K562 (cell line): ENCODE results near the gene ZNF805. TPM values are rescaled to one million over a fixed set of nuclear protein-coding genes. Genes with fewer than 3 reads are reported as not detected.

Experiments used
- CEBPB ChIP-seq: fragments of 450-650 bp; IDR thresholded peaks from 2 replicates; pipeline ENCODE4 v1.6.1; 2016; ENCODE audit warnings: missing genetic modification characterization, missing compliant biosample characterization
- FUS ChIP-seq: fragments of 200-400 bp; formaldehyde crosslinking; optimal IDR thresholded peaks from 2 replicates; pipeline ENCODE3; 2017; ENCODE audit warnings: low read depth, low read length
- GATAD2A ChIP-seq: fragments of 450-650 bp; IDR thresholded peaks from 2 replicates; pipeline ENCODE4 v1.6.1; 2017
- GTF2E2 ChIP-seq: fragments of 200-800 bp; sonication (Bioruptor generic); IDR thresholded peaks from 2 replicates; pipeline ENCODE4 v1.6.1; 2016; ENCODE audit warnings: missing genetic modification characterization, missing compliant biosample characterization
- HNRNPK ChIP-seq: fragments of 200-400 bp; formaldehyde crosslinking; IDR thresholded peaks from one replicate; pipeline ENCODE4 v1.6.1; 2018; ENCODE audit warnings: mild to moderate bottlenecking, low read depth, low read length; ENCODE audit not compliant: poor library complexity, severe bottlenecking
- HNRNPLL ChIP-seq: fragments of 200-400 bp; formaldehyde crosslinking; IDR thresholded peaks from 2 replicates; pipeline ENCODE4 v1.6.1; 2017; ENCODE audit warnings: low read length, low read depth, mild to moderate bottlenecking; ENCODE audit not compliant: poor library complexity, severe bottlenecking
- LEF1 ChIP-seq: fragments of 450-650 bp; IDR thresholded peaks from 2 replicates; pipeline ENCODE4 v1.6.1; 2016; ENCODE audit warnings: mild to moderate bottlenecking
- PYGO2 ChIP-seq: fragments of 450-650 bp; IDR thresholded peaks from 2 replicates; pipeline ENCODE4 v1.6.1; 2016; ENCODE audit warnings: mild to moderate bottlenecking, missing genetic modification characterization, moderate library complexity, missing compliant biosample characterization
- RCOR1 ChIP-seq, 2 experiments: IDR thresholded peaks; 2 replicates each; pipeline ENCODE4 v1.6.1; 2012; ENCODE audit warnings: low read depth in 2 of 2, low read length in 2 of 2, borderline replicate concordance in 1 of 2, improper control_type of control experiment in 1 of 2
- TAF1 ChIP-seq: IDR thresholded peaks from 2 replicates; pipeline ENCODE4 v1.6.1; 2011; ENCODE audit warnings: mild to moderate bottlenecking, low read length, moderate library complexity; ENCODE audit not compliant: insufficient read depth, control insufficient read depth, severe bottlenecking; ENCODE audit errors: extremely low read depth
- TSC22D4 ChIP-seq: fragments of 450-650 bp; IDR thresholded peaks from 2 replicates; pipeline ENCODE4 v1.6.1; 2016; ENCODE audit warnings: missing genetic modification characterization, missing biosample characterization, control low read depth
- ZNF282 ChIP-seq: sonication (generic); formaldehyde crosslinking; IDR thresholded peaks from 2 replicates; pipeline ENCODE4 v1.8.1; 2023; ENCODE audit warnings: missing genetic modification reagents
- polyA plus RNA-seq, 8 experiments: library from polyadenylated mRNA; depleted of rRNA in 4 of 8; stranded (reverse) in 5 of 8; unstranded in 3 of 8; fragments of >200 nt; fragmentation: Nextera tagmentation in 2 of 8; fragmentation: Illumina TruSeq in 1 of 8; extraction: Ambion mirVana in 2 of 8; extraction: Trizol in 1 of 8; gene quantifications; 2 replicates each; pipeline versions ENCODE4 v1.2.1 to v1.2.3, GENCODE V29; 2011 to 2014; ENCODE audit warnings: inconsistent platforms in 1 of 8, missing spikeins in 1 of 8
- total RNA-seq, 7 experiments: library from RNA; depleted of rRNA in 6 of 7; stranded (reverse); fragments of >200 nt in 6 of 7; fragmentation: Illumina TruSeq in 2 of 7; extraction: Trizol in 2 of 7; gene quantifications; 2 replicates each; pipeline versions ENCODE4 v1.2.1 to v1.2.3, GENCODE V29; 2011 to 2021; ENCODE audit warnings: low replicate concordance in 1 of 7
- TF ChIP-seq, protein P1 (sequence below): sonication (generic); formaldehyde crosslinking; IDR thresholded peaks from 2 replicates; pipeline ENCODE4 v1.8.0; 2022; ENCODE audit warnings: mild to moderate bottlenecking, missing genetic modification reagents
- TF ChIP-seq, protein P2 (sequence below), 2 experiments: fragments of 450-650 bp in 1 of 2; sonication (generic) in 1 of 2; formaldehyde crosslinking in 1 of 2; IDR thresholded peaks; 2 replicates each; pipeline versions ENCODE4 v1.7.1 to v1.9.0; 2016 to 2022; ENCODE audit warnings: inconsistent platforms in 1 of 2, mild to moderate bottlenecking in 1 of 2, missing genetic modification reagents in 1 of 2
- TF ChIP-seq, protein P3 (sequence below): fragments of 450-650 bp; IDR thresholded peaks from 2 replicates; pipeline ENCODE4 v1.6.1; 2016; ENCODE audit warnings: missing biosample characterization, missing genetic modification characterization

Gene ZNF805
- total and polyA plus RNA-seq, 9 of the 15 experiments (the other 6 are each of a cell fraction or from before 2014, with no cell fraction given): 0.32 to 6.7 (median 3.9) TPM

DNA sequence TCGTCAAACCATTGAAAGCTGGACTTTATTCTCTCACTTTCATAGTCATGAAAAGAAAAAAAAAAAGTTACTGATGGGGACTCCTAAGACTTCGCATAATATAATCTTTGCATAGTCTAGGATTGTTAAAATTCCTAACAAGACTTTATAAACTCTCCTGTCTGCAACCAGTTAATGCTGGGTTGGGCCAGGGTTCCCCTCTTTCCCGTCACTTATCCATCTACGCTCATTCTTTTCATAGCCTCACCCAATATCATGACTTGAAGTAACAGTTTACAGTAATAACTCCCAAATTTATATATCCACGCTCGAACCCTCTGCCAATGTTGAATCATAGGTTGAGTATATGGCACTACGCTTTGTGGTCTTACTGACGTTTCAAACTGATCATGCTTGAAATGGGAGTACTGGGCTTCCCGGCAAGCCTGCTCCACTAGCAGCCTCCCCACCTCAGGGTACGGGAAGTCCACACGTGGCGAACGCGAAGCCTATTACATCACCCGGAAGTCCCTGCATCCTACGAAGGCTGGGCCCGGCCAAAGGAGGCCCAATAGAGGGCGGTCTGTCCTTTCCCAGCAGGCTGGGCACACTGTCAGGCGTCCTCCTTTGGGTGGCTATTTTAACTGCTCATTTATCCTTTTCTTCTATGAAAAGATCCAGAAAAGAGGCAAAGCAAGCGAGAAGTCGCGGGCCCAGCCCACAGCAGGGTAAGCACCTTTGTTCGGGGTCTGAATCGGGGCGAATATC lies 39.2 kb downstream of the ZNF805 start (continued):
- TF ChIP-seq TSC22D4 (tag) (no peak), CEBPB (tag) (peak; percentile 93), GTF2E2 (tag) (peak; percentile 94), GATAD2A (no peak), TAF1 (peak; percentile 69), HNRNPK (no peak), RCOR1 (IDR thresholded peaks at IDR 0.05; ENCODE audit: borderline replicate concordance in 1 of 2, low read depth in 2 of 2, low read length in 2 of 2) (peak in 1 of 2 experiments; percentile 71; a peak in 1 of 4 replicates), FUS (no peak), HNRNPLL (no peak), PYGO2 (no peak), ZNF282 (CRISPR knock-in tag) (no peak), LEF1 (no peak; the same call in 1 of the 2 replicates)
- TF ChIP-seq, protein P1, sequence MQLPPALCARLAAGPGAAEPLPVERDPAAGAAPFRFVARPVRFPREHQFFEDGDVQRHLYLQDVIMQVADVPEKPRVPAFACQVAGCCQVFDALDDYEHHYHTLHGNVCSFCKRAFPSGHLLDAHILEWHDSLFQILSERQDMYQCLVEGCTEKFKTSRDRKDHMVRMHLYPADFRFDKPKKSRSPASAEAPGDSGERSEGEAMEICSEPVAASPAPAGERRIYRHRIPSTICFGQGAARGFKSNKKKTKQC (CRISPR knock-in tag): no peak
- TF ChIP-seq, protein P2, sequence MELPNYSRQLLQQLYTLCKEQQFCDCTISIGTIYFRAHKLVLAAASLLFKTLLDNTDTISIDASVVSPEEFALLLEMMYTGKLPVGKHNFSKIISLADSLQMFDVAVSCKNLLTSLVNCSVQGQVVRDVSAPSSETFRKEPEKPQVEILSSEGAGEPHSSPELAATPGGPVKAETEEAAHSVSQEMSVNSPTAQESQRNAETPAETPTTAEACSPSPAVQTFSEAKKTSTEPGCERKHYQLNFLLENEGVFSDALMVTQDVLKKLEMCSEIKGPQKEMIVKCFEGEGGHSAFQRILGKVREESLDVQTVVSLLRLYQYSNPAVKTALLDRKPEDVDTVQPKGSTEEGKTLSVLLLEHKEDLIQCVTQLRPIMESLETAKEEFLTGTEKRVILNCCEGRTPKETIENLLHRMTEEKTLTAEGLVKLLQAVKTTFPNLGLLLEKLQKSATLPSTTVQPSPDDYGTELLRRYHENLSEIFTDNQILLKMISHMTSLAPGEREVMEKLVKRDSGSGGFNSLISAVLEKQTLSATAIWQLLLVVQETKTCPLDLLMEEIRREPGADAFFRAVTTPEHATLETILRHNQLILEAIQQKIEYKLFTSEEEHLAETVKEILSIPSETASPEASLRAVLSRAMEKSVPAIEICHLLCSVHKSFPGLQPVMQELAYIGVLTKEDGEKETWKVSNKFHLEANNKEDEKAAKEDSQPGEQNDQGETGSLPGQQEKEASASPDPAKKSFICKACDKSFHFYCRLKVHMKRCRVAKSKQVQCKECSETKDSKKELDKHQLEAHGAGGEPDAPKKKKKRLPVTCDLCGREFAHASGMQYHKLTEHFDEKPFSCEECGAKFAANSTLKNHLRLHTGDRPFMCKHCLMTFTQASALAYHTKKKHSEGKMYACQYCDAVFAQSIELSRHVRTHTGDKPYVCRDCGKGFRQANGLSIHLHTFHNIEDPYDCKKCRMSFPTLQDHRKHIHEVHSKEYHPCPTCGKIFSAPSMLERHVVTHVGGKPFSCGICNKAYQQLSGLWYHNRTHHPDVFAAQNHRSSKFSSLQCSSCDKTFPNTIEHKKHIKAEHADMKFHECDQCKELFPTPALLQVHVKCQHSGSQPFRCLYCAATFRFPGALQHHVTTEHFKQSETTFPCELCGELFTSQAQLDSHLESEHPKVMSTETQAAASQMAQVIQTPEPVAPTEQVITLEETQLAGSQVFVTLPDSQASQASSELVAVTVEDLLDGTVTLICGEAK (IDR thresholded peaks at IDR 0.05): no peak; the same call in 1 of the 2 replicates
- TF ChIP-seq, protein P2 (CRISPR knock-in tag; IDR thresholded peaks at IDR 0.05): no peak
- TF ChIP-seq, protein P3, sequence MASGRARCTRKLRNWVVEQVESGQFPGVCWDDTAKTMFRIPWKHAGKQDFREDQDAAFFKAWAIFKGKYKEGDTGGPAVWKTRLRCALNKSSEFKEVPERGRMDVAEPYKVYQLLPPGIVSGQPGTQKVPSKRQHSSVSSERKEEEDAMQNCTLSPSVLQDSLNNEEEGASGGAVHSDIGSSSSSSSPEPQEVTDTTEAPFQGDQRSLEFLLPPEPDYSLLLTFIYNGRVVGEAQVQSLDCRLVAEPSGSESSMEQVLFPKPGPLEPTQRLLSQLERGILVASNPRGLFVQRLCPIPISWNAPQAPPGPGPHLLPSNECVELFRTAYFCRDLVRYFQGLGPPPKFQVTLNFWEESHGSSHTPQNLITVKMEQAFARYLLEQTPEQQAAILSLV (tag): peak; percentile 80; the same call in 1 of the 2 replicates
